ENCODE data around the gene TMEM129.

- TF ChIP-seq EZH2 (IDR thresholded peaks at IDR 0.05; ENCODE audit: borderline replicate concordance, low read depth, low read length, severe bottlenecking), result no peak
- TF ChIP-seq, protein P1, sequence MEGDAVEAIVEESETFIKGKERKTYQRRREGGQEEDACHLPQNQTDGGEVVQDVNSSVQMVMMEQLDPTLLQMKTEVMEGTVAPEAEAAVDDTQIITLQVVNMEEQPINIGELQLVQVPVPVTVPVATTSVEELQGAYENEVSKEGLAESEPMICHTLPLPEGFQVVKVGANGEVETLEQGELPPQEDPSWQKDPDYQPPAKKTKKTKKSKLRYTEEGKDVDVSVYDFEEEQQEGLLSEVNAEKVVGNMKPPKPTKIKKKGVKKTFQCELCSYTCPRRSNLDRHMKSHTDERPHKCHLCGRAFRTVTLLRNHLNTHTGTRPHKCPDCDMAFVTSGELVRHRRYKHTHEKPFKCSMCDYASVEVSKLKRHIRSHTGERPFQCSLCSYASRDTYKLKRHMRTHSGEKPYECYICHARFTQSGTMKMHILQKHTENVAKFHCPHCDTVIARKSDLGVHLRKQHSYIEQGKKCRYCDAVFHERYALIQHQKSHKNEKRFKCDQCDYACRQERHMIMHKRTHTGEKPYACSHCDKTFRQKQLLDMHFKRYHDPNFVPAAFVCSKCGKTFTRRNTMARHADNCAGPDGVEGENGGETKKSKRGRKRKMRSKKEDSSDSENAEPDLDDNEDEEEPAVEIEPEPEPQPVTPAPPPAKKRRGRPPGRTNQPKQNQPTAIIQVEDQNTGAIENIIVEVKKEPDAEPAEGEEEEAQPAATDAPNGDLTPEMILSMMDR (IDR thresholded peaks at IDR 0.05; ENCODE audit: borderline replicate concordance, extremely low read depth, low read length, poor library complexity, severe bottlenecking), result no peak
These were observed 45.4 kb downstream of the TMEM129 start for GRCh38 chr4:1675802-1676137.
